TTC549 (cell line): ENCODE results near the gene LRRC74A.
A peak's percentile ranks its signal among the peaks of the same experiment; 100 is the strongest.

Source experiments
- FAIRE-seq: peaks from 2 replicates; lab custom pipeline; 2012; peaks lifted over from hg19 to GRCh38; lab: Jason Lieb, UNC

LRRC74A gene

DNA sequence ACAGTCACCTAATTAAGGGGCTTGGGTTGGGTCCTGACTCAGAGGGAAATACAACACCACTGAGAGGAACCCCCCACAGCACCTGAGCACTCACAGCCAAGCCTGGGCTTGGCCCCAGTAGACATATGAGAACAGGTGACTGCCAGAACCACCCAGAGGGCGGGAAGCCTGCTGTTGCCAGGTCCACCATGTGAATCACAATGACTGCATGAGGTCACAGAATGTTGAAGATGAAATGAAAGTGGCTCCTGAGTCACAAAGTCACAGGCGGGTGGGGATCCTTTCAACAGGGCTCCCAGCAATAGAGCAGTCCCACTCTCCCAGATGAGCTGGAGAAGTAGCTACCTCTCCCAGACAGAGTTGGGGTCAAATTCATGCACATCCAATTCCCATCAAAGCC lies at the start of gene LRRC74A:
Gene LRRC74A (plus strand): TSS at position 287 of the 400 bp plus-strand sequence. CDS start 290 bp downstream, outside the sequence.
- no peak for FAIRE-seq

DNA sequence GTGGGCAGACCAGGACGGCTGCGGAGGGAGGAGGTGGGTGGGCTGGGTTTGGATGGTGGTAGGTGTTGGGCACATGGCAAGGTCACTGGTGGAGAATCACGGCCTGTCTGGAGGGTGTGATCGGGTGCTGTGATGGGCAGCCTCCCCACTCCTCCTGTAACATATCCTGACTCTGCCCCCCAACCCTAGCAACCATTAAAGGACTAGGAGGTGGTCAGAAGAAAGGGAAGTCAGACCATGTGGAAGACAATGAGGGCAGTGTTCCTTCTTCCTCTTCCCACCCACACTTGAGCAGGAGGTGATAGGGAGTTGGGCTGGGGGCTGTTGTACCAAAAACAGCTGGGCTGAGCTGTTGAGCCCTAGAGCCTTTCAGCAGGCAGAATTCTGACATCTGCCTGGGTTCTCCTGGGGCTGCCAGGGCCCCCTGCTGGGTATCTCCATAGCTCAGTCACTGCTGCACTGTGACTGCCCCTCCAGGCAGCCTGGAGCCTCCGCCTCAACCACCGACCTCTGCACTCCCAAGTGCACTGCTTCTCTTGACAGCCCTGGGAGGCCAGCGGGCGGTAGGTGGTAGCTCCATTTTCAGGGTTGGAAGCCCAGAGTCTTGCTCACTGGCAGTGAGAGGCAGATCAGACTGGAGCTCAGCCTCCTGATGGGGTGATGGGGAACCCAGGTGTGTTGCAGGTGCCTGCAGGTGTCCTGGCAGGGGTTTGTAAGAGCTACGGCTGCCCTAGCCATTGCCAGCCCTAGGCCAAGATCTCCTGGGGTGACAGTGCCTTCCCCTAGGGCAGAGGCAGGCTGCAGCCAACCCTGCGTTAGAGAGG lies 49.6 kb upstream of the LRRC74A start:
- no peak for FAIRE-seq

DNA sequence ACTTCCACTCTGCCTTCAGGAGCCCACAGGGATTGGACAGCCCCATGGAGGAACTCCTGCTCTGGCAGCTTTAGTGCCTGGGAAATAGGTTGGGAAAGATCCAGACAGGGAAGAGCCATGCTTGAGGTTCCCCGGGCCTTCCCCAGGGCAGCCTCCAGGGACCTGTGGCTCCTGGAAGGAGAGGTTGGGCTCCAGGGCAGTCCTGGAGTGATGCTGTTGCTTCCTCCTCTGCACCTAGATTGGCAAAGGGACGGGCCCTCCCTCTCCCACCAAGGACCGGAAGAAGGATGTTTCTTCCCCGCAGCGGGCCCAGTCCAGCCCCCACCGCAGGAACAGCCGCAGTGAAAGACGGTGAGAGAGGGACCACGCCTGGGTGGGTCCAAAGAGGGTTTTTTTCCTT lies 48.5 kb upstream of the LRRC74A start:
- FAIRE-seq, result no peak

DNA sequence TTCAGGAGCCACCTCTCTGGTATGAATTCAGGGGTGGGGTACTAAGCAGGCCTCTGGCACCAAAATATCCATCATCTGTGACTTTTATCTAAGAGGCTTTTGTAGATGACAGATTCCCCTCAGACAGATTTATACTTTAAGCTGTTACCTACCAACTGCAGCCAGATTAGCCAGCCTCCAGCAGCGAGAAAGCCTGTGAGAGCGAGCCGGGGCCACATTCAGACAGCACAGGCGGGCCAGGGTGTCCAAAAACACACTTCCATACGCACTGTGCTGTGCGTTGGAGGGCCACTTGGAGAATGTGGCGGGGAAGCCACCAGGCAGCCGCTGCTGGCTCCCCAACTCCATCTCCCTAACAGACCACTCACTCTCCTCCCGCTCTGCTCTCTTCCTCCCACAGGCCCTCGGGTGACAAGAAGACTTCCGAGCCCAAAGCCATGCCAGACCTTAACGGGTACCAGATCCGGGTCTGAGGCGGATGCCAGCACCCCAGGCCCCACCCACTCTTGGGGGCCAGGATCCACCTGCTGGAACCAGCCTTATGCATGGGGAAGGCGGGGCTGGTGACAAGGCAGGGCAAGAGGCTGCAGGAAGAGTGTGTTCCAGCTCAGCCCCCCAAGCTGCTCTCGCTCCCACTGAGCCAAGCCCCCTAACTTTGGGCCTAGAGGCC lies 47.5 kb upstream of the LRRC74A start:
- no peak for FAIRE-seq

DNA sequence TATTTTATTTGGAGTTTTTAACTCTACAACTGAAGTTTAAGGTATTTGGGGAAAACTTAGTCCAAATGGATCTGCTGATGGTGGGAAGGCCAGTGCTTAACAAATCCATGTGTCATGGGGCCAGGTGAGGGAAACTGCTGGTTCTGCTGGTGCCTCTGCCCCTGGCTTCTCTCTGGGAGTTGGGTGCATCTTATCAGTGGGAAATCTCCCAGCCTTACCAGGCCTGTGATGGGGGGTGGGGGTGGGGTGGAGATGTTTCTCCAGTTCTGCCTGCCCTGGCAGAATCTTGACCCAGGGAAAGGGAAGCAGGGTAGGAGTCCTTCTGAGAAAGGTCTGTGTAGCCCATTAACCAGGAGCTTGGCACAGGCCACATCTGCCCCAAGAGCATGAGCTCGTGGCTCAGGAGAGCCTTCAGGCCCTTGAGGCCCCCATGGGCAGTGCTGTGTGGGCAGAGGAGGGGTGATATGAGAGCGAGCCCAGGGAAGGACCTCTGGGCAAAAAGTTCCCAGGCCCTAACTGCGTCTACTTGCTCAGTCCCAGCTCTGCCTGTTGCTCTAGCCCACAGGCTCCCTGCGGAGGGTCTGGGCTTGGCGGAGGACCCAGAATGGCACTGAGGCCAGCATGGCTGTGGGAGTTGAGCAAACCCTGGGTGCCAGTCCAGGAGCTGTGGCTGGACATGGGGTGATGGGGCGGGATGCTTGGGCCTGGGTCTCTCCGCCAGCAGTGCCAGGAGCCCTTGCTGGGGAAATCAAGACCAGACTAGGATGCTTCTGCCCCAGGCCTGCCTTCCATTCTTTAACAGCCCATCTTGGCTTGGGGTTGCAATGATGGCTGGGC lies 46.8 kb upstream of the LRRC74A start:
- no peak for FAIRE-seq

DNA sequence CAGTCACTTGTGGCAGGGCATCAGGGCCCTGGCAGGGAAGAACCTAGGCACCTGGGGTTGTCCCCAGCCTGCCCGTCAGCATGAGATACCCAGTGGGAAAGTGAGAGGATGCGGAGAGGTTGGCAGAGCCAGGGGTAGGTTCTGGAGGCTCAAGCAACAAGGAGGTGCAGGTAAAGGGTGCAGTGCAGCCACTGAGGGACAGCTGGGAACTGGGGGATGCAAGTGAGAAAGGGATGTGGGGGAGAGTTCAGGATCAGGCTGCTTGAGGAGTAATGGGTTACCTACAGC lies 46.2 kb upstream of the LRRC74A start:
- no peak for FAIRE-seq

DNA sequence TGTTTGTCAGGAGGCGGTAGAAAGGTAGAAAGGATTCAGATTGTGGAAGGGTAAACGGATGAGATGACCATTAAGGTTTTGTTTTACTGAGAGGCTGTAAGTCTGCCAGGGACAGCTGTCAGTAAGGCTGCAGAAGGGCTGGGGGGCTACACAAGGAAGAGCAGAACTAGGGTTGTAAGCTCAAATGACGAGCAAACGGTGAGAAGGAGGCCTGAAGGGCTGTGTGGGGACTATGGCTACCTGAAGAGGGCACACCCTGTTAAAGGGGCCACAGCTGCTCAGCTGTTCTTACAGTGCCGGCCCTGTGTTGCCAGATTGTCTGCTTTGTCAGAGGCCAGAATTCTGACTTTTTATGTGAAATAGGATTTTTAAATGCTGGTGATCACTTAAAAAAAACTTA lies 45.8 kb upstream of the LRRC74A start:
- no peak for FAIRE-seq

DNA sequence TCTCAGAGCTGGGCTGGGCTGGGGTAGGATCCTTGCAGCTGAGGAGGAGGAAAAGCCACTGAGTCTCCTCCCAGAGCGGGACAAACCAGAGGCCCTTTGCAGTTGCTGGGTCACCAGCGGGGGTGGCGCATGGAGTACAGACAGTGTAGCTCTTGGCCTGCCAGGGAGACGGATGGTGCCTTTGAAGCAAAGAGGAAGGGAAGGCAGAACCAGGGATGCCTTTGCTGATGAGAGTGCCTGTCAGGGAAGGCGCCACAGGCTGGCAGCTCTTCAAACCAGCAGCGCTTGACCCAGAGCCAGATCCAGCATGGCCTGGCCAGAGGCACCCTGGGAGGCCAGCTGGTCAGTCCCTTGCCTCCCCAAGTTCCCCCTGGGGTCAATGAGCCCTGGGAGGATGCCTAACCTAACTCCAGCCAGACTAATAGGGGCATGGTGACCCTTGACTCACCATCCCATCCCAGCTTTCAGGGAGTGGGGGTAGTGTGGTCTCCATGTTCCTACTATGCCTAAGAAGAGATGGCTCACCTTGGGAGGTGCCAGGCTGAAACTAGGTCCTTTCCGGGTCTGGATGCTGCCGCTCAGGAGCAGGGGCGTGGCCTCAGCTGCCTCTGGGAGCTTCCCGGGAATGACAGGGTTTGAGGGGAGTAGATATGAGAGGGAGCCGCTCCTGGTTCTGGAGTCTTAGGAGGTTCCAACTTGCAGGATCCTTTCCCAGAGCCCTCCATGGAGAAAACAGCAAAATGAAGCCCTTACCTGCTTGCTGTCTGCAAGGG lies 45.1 kb upstream of the LRRC74A start:
- FAIRE-seq, result no peak

DNA sequence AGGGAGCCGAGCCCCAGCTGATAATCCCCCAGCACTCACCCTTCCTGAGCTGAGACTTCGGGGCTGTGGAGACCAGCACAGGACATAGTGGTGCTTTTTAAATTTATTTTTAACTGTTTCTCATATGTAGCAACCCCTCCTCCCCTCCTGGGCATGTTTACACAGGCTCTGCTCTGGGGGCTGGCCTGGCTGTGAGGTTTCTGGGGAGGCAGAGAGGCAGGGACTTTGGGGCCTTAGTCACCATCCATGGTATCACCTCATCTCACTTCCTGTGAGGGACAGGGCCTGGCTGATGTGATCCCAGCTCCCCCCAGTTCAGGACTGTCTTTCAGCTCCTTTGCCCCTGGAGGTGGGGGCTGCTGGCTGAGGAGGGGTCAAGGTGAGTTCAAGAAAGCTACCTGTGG lies 44.6 kb upstream of the LRRC74A start:
- FAIRE-seq, result no peak

DNA sequence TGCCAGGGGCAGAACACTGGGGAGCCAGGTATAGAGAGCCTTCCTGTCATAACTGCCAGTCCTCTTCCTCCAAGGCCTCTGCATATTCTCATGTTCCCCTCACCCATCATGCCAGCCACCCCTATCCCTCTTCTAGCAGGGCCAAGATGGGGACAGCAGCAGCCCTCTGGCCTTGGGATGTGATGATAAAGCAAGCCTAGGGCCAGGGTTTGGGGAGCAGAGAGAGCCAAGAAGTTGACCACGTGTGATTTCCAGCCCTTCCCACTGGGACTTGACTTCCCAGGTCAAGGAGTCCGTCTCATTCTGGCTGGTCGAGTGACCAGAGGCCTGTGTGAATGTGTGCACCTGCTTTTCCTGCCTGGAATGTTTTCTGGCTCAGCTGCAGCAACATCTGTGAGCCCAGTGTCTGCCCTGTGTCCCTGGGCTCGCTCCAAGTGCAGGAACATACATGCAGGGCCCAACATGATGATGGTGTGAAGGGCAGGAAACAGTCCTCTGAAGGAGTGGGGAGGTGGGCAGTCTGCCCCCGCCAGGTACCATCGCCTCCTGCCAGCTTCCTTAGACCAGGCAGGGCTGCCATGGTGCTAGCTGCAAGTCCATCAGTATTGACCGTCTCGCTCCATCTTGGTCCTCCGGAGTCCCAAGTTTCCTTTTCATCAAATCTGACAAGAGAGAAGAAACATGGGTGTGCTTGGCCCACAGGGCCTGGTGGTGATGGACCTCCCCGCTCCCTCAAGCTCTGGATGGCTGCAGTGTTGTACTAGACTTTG lies 43.9 kb upstream of the LRRC74A start:
- FAIRE-seq, result no peak

DNA sequence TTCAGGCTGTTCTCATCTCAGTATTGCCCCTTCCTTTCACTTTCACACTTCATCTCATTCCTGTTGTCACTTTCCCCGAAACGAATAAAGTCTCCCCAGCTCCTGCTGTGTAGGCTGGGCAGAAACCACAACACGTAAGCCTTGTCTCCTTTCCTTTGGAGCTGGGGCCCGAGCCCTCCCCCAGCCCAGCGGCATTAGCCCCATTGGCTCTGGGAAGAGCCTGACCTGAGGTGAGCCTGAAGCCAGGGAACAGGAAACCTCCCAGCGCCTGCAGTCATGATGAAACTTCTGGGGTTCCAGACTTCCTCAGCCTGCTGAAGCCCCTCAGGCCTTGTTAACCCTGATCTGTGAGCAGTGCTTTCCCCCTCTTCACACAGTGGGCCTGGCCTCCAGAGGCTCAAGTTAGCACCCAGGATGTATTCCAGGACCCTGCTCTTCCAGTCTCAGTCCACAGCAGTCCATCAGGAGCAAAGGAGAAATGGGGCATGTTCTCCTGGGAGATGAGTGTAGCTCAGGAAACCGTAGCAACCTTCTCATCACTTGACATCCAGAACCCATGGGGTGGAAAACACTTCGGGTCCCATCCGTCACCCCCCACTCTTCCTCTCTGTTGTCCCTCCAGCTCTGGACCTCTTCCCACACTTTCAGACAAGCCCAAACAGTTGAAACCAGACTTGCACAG lies 43.2 kb upstream of the LRRC74A start:
- FAIRE-seq, result no peak

DNA sequence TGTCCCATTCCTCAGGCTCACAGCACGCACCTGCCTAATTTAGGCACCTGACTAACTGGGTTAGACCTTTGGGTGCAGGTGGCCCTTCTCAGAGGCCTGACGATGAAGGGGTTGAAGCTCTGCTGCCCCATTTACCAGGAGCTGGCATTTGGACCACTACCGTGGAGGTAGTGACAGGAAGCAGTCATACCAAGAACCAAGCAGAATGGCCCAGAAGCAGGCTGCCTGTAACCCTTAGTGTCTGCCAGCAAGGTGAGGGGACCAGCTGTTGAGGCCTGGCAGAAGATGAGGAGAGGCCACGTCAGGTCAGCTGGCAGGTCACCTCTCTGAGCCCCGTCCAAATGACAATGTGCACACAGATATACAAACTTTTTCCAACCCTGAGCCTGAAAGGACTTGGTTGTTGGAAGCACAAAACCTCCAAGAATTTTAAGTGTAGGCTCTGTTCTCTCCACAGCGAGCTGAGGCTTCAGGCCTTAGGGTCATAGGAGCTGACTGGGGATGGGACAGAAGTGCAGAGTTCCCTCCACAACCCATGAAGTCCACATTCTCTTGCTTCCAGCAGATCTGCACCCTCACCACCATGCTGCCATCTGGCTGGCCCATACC lies 41.8 kb upstream of the LRRC74A start:
- no peak for FAIRE-seq

DNA sequence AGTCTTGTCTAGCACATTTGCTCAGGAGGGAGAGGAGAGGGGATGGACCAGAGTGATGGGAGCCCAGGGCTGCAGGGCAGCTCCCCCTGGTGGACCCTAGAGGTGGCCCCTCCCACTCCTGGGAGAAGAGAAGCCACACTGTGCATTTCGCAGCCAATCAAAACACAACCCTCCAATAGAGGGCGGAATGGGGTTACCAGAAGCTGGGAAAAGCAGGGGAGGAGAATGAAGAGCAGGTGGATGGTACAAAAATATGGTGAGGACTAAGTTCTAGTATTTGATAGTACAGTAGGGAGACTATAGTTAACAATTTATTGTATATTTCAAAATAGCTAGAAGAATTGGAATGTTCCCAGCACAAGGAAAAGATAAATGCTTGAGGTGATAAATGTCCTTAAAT lies 41.3 kb upstream of the LRRC74A start:
- peak; percentile 89 for FAIRE-seq

DNA sequence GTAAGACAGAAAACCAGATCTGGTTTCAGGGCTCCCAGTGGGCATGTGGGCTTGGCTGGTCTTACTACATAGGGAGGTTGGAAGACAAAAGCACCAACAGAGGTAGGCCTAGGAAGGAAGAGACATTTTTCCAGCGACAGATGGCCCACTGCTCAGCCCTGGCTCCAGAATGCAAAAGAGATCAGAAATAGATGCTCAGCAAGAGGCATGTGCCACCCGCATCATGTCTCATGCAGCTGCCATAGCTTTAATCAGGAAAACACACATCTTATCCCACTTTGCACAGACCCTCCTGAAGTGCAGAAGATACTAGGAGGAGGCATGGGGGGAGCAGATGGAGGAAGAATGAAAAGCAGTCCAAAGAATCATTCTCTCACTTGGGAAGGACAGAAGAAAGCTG lies 39.6 kb upstream of the LRRC74A start:
- no peak for FAIRE-seq

DNA sequence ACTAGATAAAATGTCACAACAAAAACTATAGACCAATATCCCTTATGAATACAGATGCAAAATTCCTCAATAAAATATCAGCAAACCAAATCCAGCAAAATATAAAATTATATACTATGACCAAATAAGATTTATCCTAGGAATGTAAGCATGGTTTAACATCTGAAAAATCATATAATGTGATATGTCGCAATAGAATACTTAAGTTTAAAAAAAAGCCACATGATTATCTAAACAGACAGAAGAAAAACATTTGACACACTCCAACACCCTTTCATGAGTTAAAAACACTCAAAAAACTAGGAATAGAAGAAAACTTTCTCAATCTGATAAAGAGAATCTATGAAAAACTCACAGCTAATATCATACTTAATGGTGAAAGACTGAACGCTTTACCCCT lies 33.8 kb upstream of the LRRC74A start:
- FAIRE-seq, result no peak

DNA sequence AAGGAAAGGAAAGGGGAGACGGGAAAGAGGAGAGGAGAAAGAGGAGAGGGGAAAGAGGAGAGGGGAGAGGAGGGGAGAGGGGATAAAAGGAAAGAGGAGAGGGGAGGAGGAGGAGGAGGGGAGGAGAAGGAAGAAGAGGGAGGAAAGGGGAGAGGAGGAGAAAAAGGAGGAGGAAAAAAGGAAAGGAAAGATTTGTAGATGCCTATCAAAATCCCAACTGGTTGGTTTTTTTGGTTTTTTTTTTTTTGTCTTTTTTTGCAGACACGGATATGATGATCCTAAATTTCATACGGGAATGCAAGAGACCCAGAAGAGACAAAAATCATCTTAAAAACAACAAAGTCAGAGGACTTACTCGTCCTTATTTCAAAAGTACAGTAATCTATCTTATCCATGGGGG lies 32.9 kb upstream of the LRRC74A start:
- no peak for FAIRE-seq

DNA sequence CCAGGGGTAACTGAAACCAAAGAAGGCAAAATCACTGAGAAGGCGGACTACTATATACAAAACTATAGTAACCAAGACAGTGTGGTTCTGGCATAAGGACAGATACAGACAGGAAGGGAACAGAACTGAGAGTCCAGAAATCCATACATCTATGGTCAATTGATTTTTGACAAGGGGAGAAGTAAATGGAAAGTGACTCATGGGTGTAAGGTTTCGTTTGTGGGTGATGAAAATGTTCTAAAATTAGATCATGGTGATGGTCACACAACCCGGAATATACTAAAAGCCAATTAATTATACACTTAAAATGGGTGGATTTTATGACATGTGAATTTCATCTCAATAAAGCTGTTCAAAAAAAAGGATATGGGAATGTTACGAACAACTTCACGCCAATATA lies 32.3 kb upstream of the LRRC74A start:
- no peak for FAIRE-seq

DNA sequence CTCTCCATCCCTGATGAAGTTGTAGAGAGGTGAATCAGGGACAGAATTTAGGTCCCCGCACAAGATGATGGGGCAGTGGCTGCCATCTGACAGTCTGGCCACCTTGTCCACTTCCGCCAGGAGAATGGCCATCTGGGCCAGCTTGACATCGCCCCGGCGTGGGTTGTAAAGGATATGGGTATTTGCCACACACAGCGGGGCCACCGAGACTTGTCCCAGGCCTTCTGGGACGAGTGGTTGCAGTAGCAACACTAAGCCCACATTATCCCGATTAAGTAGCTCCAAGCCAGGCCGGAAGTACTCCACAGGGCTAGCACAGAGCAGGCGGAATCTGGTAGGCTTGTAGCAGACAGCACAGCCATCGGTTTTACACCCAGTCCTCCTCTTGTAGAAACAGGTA lies 19.8 kb upstream of the LRRC74A start:
- FAIRE-seq, result no peak

DNA sequence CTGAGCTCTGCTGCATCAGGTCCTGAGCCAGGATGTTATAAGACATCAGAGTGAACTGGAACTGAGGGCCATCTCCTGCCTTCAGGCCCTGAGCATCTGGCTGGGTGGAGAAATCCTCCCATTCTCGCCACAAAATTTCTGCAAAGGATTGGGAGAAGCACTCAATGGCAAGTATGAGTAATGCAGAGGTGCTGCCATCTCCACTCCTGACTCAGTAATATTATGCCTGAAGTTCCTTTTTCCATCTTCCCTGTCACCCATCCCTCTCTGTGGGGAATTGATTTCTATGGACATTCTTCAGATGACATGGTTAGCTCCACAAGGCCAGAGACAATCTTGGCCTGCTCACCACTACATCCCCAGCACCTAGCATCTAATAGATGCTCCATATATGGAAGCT lies 18.2 kb upstream of the LRRC74A start:
- FAIRE-seq, result no peak

DNA sequence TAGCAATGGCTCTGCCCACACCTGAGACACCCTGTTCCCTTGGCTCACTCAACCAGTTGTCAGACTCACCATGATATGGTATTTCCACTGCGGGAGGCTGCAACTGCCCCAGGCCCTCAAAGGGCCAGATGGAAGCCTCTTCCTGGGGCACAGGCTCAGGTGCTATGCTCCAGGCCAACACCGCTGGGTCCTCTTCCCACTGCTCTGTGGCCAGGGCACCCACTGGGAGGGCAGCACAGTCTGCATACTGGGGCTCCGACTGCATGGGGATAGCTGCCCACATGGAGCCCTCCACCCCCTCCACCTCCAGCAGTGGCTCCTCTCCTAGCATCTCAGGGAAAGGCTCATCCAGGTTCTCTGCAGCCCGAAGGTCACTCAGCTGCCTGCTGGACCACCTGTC lies 17.2 kb upstream of the LRRC74A start:
- FAIRE-seq, result no peak

DNA sequence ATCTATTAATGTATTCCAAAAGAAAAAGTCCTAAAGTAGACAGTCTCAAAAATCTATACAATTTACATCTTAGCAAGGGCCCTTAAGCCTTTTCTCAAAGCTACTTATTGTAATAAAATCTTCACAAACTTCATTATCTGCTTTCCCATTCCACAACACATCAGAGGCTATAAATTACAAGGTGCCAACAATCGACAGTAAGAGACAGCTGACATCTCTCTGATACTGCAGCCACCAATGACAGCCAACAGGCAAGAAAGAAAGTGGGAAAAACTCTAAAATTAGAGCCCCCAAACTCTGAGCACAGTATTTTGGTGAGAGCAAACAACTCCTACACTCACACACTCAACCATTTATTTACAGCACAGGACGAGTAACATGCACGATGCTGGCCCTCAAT lies 15.7 kb upstream of the LRRC74A start:
- no peak for FAIRE-seq
